Gastroesophageal sphincter (tissue), 3 donors: Measurements from ENCODE around the gene NEUROD4.

Experiments
- CTCF ChIP-seq, 4 experiments: fragments of 200-600 bp in 2 of 4; fragments of 450-650 bp in 2 of 4; sonication (generic) in 1 of 4; IDR thresholded peaks; one replicate each; pipeline ENCODE4 v1.5.1; 2017 to 2019; ENCODE audit warnings: antibody characterized with exemption in 4 of 4, mild to moderate bottlenecking in 2 of 4, moderate library complexity in 2 of 4
- POLR2AphosphoS5 ChIP-seq: sonication (generic); formaldehyde crosslinking; IDR thresholded peaks from one replicate; pipeline ENCODE4 v1.6.1; 2017; ENCODE audit warnings: antibody characterized with exemption

- TF ChIP-seq CTCF (IDR thresholded peaks at IDR 0.05) (no peak), POLR2AphosphoS5 (no peak)
These were observed 31.6 kb downstream of the NEUROD4 start for GRCh38 chr12:55051197-55051947.
